DOHH2 (cell line): ENCODE measurements around the gene NSL1.

Experiments used
- H3F3A ChIP-seq: fragments of 200-600 bp; sonication (generic), shearing (Covaris generic); 2 replicates; pipeline ENCODE4 v1.6.0; 2016; ENCODE audit warnings: antibody characterized with exemption, mild to moderate bottlenecking; ENCODE audit not compliant: control insufficient read depth, insufficient read depth
- H3K27ac ChIP-seq: fragments of 200-600 bp; sonication (generic); 2 replicates; pipeline ENCODE4 v1.5.1; 2014; ENCODE audit warnings: low read depth, mild to moderate bottlenecking, low read length, moderate library complexity
- H3K27me3 ChIP-seq: fragments of 200-600 bp; sonication (generic); 2 replicates; pipeline ENCODE4 v1.6.1; 2014; ENCODE audit warnings: mild to moderate bottlenecking, low read length, mixed read lengths; ENCODE audit not compliant: control insufficient read depth
- H3K36me3 ChIP-seq: fragments of 200-600 bp; sonication (generic); 2 replicates; pipeline ENCODE4 v1.6.1; 2014; ENCODE audit warnings: mild to moderate bottlenecking, low read length, moderate library complexity, mixed read lengths; ENCODE audit not compliant: control insufficient read depth
- H3K4me1 ChIP-seq: fragments of 200-600 bp; sonication (generic); 2 replicates; pipeline ENCODE4 v1.6.1; 2014; ENCODE audit warnings: mild to moderate bottlenecking, low read length, mixed read lengths; ENCODE audit not compliant: control insufficient read depth
- H3K4me2 ChIP-seq: fragments of 200-600 bp; sonication (generic); 2 replicates; pipeline ENCODE4 v1.6.0; 2014; ENCODE audit warnings: mild to moderate bottlenecking, low read length, moderate library complexity
- H3K4me3 ChIP-seq: fragments of 200-600 bp; sonication (generic); 2 replicates; pipeline ENCODE4 v1.5.1; 2014; ENCODE audit warnings: mild to moderate bottlenecking, low read length, mixed read lengths
- H3K79me2 ChIP-seq: fragments of 200-600 bp; sonication (generic); 2 replicates; pipeline ENCODE4 v1.6.1; 2014; ENCODE audit warnings: mild to moderate bottlenecking, low read length, mixed read lengths; ENCODE audit not compliant: control insufficient read depth
- H3K9me2 ChIP-seq: fragments of 200-600 bp; sonication (generic); replicated peaks from 2 replicates; pipeline ENCODE4 v1.6.1; 2014; ENCODE audit warnings: mild to moderate bottlenecking, low read length, mixed read lengths; ENCODE audit not compliant: control insufficient read depth
- H3K9me3 ChIP-seq: fragments of 200-600 bp; sonication (generic); 2 replicates; pipeline ENCODE4 v1.6.1; 2014; ENCODE audit warnings: antibody characterized with exemption, low read length, mixed read lengths; ENCODE audit not compliant: control insufficient read depth, insufficient read depth
- H4K20me1 ChIP-seq: fragments of 200-600 bp; sonication (generic); 2 replicates; pipeline ENCODE4 v1.6.0; 2014; ENCODE audit warnings: low read depth, mild to moderate bottlenecking, antibody characterized with exemption, low read length, moderate library complexity; ENCODE audit not compliant: control insufficient read depth, insufficient read depth
- EZH2phosphoT487 ChIP-seq: fragments of 200-600 bp; sonication (generic); IDR thresholded peaks from 2 replicates; pipeline ENCODE4 v1.6.1; 2017; ENCODE audit warnings: borderline replicate concordance, mild to moderate bottlenecking, antibody characterized with exemption, low read length, moderate library complexity, mixed read lengths
- TF ChIP-seq, protein P1 (sequence below): fragments of 200-600 bp; sonication (generic); IDR thresholded peaks from one replicate; pipeline ENCODE4 v1.5.1; 2014; ENCODE audit warnings: antibody characterized with exemption, mild to moderate bottlenecking, low read depth, low read length; ENCODE audit not compliant: poor library complexity, severe bottlenecking

NSL1 gene

GRCh38 chr1:212710566-212710965 is 81.0 kb downstream of the NSL1 start:
- Histone ChIP-seq H3K9me3 (no peaks in the 10 kb centered on the region), H3K4me2 (no peak overlapping the region), H3K4me3 (no peak overlapping the region), H3K36me3 (no peaks in the 10 kb centered on the region), H3K9me2 (no peaks in the 10 kb centered on the region), H3K27me3 (peaks cover 28% of the 10 kb centered on the region), H3K79me2 (no peaks in the 10 kb centered on the region), H4K20me1 (no peaks in the 10 kb centered on the region), H3F3A (no peaks in the 10 kb centered on the region), H3K4me1 (no peaks in the 10 kb centered on the region), H3K27ac (no peak overlapping the region)
- TF ChIP-seq, protein P1, sequence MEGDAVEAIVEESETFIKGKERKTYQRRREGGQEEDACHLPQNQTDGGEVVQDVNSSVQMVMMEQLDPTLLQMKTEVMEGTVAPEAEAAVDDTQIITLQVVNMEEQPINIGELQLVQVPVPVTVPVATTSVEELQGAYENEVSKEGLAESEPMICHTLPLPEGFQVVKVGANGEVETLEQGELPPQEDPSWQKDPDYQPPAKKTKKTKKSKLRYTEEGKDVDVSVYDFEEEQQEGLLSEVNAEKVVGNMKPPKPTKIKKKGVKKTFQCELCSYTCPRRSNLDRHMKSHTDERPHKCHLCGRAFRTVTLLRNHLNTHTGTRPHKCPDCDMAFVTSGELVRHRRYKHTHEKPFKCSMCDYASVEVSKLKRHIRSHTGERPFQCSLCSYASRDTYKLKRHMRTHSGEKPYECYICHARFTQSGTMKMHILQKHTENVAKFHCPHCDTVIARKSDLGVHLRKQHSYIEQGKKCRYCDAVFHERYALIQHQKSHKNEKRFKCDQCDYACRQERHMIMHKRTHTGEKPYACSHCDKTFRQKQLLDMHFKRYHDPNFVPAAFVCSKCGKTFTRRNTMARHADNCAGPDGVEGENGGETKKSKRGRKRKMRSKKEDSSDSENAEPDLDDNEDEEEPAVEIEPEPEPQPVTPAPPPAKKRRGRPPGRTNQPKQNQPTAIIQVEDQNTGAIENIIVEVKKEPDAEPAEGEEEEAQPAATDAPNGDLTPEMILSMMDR, result no peak
- no peak for TF ChIP-seq EZH2phosphoT487

DNA sequence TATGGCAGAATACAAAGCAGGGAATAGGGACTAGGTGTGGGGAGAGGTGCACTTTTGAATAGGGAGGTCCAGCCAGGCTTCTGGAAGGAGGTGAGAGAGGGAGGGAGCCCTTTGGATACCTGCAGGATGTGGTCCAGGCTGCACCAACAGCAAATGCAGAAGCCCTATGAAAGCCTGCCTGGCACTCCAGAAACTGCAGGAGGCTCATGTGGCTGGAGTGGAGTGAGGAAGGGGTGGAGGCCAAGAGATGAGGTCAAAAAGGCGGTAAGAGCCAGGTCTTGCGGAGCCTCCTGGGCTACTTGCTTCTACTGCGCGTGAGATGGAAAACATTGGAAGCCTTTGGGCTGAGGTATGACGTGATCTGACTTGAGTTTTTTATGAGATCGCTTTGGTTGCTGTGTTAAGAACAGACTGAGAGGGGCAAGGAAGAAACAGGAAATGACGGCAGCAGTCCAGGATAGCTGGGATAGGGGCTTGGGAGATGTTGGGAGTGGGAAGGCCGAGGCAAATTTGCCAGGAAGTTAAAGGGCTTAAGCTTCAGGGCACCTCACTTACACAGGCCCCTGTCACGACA is 87.5 kb downstream of the NSL1 start:
- Histone ChIP-seq H3K9me2 (no peaks in the 10 kb centered on the region), H3K4me2 (no peak overlapping the region), H3K27me3 (peaks cover 60% of the 10 kb centered on the region), H3K79me2 (no peaks in the 10 kb centered on the region), H4K20me1 (no peaks in the 10 kb centered on the region), H3K27ac (no peak overlapping the region), H3K4me3 (no peak overlapping the region), H3K4me1 (peaks cover 18% of the 10 kb centered on the region), H3K36me3 (no peaks in the 10 kb centered on the region), H3F3A (peaks cover 10% of the 10 kb centered on the region; the same call in 1 of the 2 replicates), H3K9me3 (no peaks in the 10 kb centered on the region)
- TF ChIP-seq, protein P1, result no peak
- no peak for TF ChIP-seq EZH2phosphoT487

DNA sequence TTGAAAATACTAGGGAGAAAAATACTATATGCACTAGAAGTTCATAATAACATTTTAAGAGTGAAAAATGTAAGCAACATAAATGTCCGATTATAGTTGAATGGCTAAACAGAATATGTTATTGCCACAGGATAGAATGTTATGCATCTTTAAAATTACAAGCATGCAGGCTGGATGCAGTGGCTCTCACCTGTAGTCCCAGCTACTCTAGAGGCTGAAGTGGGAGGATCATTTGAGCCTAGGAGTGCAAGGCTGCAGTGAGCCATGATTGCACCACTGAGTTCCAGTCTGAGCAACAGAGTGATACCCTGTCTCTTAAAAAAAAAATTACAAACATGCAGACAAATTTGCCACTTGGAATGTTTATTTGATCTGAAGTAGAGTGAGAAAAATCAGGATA is 88.9 kb downstream of the NSL1 start:
- H4K20me1 ChIP-seq, result no peaks in the 10 kb centered on the region
- H3K9me3 ChIP-seq, result no peaks in the 10 kb centered on the region
- H3K27ac ChIP-seq, result no peak overlapping the region
- H3K4me2 ChIP-seq, result no peak overlapping the region
- no peaks in the 10 kb centered on the region for H3K9me2 ChIP-seq
- peaks cover 10% of the 10 kb centered on the region; the same call in 1 of the 2 replicates for H3F3A ChIP-seq
- TF ChIP-seq EZH2phosphoT487, result no peak
- TF ChIP-seq, protein P1, result no peak
- no peak overlapping the region for H3K4me3 ChIP-seq
- no peaks in the 10 kb centered on the region for H3K36me3 ChIP-seq
- peaks cover 71% of the 10 kb centered on the region for H3K27me3 ChIP-seq
- H3K79me2 ChIP-seq, result no peaks in the 10 kb centered on the region
- peaks cover 27% of the 10 kb centered on the region for H3K4me1 ChIP-seq
